DOHH2 (cell line): Measurements from ENCODE around the gene LILRB1.
"Not testable (repeated sequence)": the region's sequence is repeated elsewhere in the genome, so short reads cannot be mapped to it uniquely, and the experiment has no call there.

Experiments
- EZH2phosphoT487 ChIP-seq: fragments of 200-600 bp; sonication (generic); IDR thresholded peaks from 2 replicates; pipeline ENCODE4 v1.6.1; 2017; ENCODE audit warnings: borderline replicate concordance, mild to moderate bottlenecking, antibody characterized with exemption, low read length, moderate library complexity, mixed read lengths
- TF ChIP-seq, protein P1 (sequence below): fragments of 200-600 bp; sonication (generic); IDR thresholded peaks from one replicate; pipeline ENCODE4 v1.5.1; 2014; ENCODE audit warnings: antibody characterized with exemption, mild to moderate bottlenecking, low read depth, low read length; ENCODE audit not compliant: poor library complexity, severe bottlenecking

DNA sequence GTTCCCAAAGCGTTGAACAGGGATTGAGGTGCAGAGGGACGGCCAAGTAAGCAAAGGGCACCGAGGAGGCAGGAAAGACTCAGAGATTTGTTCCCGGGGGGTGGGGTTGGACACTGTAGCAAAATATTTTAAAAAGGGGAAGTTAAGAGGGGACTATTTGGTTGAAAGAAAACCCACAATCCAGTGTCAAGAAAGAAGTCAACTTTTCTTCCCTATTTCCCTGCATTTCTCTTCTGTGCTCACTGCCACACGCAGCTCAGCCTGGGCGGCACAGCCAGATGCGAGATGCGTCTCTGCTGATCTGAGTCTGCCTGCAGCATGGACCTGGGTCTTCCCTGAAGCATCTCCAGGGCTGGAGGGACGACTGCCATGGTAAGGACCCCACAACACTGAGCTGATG, at the start of gene LILRB1:
- TF ChIP-seq, protein P1, sequence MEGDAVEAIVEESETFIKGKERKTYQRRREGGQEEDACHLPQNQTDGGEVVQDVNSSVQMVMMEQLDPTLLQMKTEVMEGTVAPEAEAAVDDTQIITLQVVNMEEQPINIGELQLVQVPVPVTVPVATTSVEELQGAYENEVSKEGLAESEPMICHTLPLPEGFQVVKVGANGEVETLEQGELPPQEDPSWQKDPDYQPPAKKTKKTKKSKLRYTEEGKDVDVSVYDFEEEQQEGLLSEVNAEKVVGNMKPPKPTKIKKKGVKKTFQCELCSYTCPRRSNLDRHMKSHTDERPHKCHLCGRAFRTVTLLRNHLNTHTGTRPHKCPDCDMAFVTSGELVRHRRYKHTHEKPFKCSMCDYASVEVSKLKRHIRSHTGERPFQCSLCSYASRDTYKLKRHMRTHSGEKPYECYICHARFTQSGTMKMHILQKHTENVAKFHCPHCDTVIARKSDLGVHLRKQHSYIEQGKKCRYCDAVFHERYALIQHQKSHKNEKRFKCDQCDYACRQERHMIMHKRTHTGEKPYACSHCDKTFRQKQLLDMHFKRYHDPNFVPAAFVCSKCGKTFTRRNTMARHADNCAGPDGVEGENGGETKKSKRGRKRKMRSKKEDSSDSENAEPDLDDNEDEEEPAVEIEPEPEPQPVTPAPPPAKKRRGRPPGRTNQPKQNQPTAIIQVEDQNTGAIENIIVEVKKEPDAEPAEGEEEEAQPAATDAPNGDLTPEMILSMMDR, result not testable (repeated sequence)
- not testable (repeated sequence) for TF ChIP-seq EZH2phosphoT487
